Measurements from ENCODE around the gene EMC8. TPM values are rescaled to one million over a fixed set of nuclear protein-coding genes. Genes with fewer than 3 reads are reported as not detected.

The EMC8 gene
- total RNA-seq, 1 experiment from 2014 or later = 73.0 TPM

DNA sequence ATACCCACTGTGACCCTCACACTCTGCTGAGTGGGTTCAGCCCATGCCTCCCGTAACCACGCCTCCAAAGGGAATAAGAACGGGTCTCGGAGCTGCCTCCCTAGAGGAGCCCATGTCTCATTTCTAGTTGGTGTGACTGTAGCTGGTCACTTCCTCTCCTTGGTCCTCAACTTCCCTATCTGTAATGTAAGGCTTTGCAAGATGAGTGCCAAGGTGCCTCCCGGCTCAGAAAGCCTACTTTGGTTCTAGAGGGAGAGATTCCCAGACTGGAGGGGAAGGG, 69.2 kb downstream of the EMC8 start:
- Histone ChIP-seq H3K9me3 (ENCODE audit: control insufficient read depth in 1 of 2, insufficient read depth in 1 of 2, low read depth in 1 of 2, low read length in 2 of 2) (no peaks in the 10 kb centered on the region), H4K20me1 (ENCODE audit: insufficient read depth) (no peaks in the 10 kb centered on the region), H3K4me1 (ENCODE audit: control insufficient read depth in 1 of 2, insufficient read depth in 2 of 2, low read length in 2 of 2) (no peaks in the 10 kb centered on the region), H3K4me3 (replicated peaks in 1 of 2; ENCODE audit: low read depth in 1 of 2, low read length in 2 of 2) (no peak overlapping the region), H3K9ac (ENCODE audit: low read length) (no peak overlapping the region), H3K27me3 (ENCODE audit: insufficient read depth, low read length) (no peaks in the 10 kb centered on the region), H3K4me2 (ENCODE audit: low read length) (no peak overlapping the region), H3K9me2 (ENCODE audit: insufficient read depth) (no peaks in the 10 kb centered on the region), H2AFZ (ENCODE audit: low read depth, low read length, poor library complexity, severe bottlenecking) (no peak overlapping the region), H3K36me3 (ENCODE audit: control insufficient read depth in 1 of 2, insufficient read depth in 2 of 2, low read length in 2 of 2) (peaks cover 0 to 10% of the 10 kb centered on the region in 2 experiments; a peak in 1 of 4 replicates), H3K27ac (ENCODE audit: low read depth, low read length) (no peak overlapping the region), H3K79me2 (ENCODE audit: insufficient read depth, low read length) (no peaks in the 10 kb centered on the region; the same call in 1 of the 2 replicates)
- TF ChIP-seq SIN3A (IDR thresholded peaks at IDR 0.05; ENCODE audit: low read depth) (no peak), RAD21 (IDR thresholded peaks at IDR 0.05; ENCODE audit: low read depth) (no peak)
- intact Hi-C loops (cut with micrococcal nuclease) = no loop called here
- no TSS peak for BruUV-seq (replicated peaks)
- DNase-seq (ENCODE audit: low read depth, low spot score) (no peak), ATAC-seq (no peak)
- POLR2A ChIA-PET = no interaction called here
- RAD21 ChIA-PET (ENCODE audit: low non-redundant PET in 1 of 2, low total read pairs in 2 of 2, uncharacterized antibody in 2 of 2, unreplicated experiment in 2 of 2) = no interaction called here
- CTCF ChIA-PET = no interaction called here

DNA sequence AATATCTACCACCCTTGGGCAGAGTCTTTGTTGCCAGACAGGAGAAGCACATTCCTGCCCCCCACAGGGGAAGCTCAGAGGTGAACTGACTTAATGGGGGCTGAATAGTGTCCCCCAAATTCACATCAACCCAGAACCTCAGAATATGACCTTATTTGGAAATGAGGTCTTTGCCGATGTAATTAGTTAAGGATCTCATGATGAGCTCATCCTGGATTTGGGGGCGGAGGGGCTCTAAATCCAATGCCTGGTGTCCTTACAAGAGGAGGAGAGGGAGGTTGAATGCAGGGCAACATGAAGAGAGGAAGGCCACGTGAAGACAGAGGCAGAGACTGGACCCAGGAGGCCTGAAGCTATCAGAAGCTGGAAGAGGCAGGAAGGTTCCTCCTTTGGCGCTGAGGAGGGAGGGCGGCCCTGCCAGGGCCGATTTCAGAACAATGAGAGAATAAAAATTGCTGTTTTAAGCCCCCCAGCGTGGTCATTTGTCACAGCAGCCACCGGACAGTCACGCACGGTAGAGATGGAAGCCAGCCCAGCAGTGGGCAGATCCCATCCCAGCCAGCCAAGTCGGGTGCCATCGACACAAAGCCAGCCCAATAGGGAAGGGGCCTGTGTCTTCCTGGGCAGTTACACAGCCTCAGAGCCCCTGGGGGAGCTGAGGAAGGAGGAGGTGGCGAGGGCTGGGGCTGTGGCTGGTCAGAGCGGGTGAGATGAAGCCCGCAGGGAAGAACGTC, 69.7 kb downstream of the EMC8 start:
- POLR2A ChIA-PET = no interaction called here
- Histone ChIP-seq H3K4me3 (replicated peaks in 1 of 2; ENCODE audit: low read depth in 1 of 2, low read length in 2 of 2) (no peak overlapping the region), H3K9me3 (ENCODE audit: control insufficient read depth in 1 of 2, insufficient read depth in 1 of 2, low read depth in 1 of 2, low read length in 2 of 2) (no peaks in the 10 kb centered on the region), H3K4me1 (ENCODE audit: control insufficient read depth in 1 of 2, insufficient read depth in 2 of 2, low read length in 2 of 2) (no peaks in the 10 kb centered on the region), H2AFZ (ENCODE audit: low read depth, low read length, poor library complexity, severe bottlenecking) (no peak overlapping the region), H3K9me2 (ENCODE audit: insufficient read depth) (no peaks in the 10 kb centered on the region), H3K36me3 (ENCODE audit: control insufficient read depth in 1 of 2, insufficient read depth in 2 of 2, low read length in 2 of 2) (peaks cover 0 to 10% of the 10 kb centered on the region in 2 experiments; a peak in 1 of 4 replicates), H3K9ac (ENCODE audit: low read length) (no peak overlapping the region), H4K20me1 (ENCODE audit: insufficient read depth) (no peaks in the 10 kb centered on the region), H3K27ac (ENCODE audit: low read depth, low read length) (no peak overlapping the region), H3K79me2 (ENCODE audit: insufficient read depth, low read length) (no peaks in the 10 kb centered on the region; the same call in 1 of the 2 replicates), H3K27me3 (ENCODE audit: insufficient read depth, low read length) (no peaks in the 10 kb centered on the region), H3K4me2 (ENCODE audit: low read length) (no peak overlapping the region)
- intact Hi-C loops (cut with micrococcal nuclease) = no loop called here
- TF ChIP-seq EGR1 (IDR thresholded peaks at IDR 0.05; ENCODE audit: low read depth) = no peak
- TF ChIP-seq YY1 (IDR thresholded peaks at IDR 0.05; ENCODE audit: extremely low read depth, insufficient replicate concordance, low read depth, low read length) = no peak
- TF ChIP-seq SRF (IDR thresholded peaks at IDR 0.05; ENCODE audit: low read depth) = no peak
- TF ChIP-seq SIN3A (IDR thresholded peaks at IDR 0.05; ENCODE audit: low read depth) = no peak
- no peak for TF ChIP-seq JUND (IDR thresholded peaks at IDR 0.05)
- TF ChIP-seq, protein P1, sequence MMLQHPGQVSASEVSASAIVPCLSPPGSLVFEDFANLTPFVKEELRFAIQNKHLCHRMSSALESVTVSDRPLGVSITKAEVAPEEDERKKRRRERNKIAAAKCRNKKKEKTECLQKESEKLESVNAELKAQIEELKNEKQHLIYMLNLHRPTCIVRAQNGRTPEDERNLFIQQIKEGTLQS (IDR thresholded peaks at IDR 0.05) = no peak
- TF ChIP-seq, protein P2, sequence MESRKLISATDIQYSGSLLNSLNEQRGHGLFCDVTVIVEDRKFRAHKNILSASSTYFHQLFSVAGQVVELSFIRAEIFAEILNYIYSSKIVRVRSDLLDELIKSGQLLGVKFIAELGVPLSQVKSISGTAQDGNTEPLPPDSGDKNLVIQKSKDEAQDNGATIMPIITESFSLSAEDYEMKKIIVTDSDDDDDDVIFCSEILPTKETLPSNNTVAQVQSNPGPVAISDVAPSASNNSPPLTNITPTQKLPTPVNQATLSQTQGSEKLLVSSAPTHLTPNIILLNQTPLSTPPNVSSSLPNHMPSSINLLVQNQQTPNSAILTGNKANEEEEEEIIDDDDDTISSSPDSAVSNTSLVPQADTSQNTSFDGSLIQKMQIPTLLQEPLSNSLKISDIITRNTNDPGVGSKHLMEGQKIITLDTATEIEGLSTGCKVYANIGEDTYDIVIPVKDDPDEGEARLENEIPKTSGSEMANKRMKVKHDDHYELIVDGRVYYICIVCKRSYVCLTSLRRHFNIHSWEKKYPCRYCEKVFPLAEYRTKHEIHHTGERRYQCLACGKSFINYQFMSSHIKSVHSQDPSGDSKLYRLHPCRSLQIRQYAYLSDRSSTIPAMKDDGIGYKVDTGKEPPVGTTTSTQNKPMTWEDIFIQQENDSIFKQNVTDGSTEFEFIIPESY (IDR thresholded peaks at IDR 0.05; ENCODE audit: extremely low read depth, insufficient replicate concordance, low read length) = no peak
- no peak for TF ChIP-seq SP1 (IDR thresholded peaks at IDR 0.05; ENCODE audit: low read depth)
- no peak for TF ChIP-seq EZH2phosphoT487 (IDR thresholded peaks at IDR 0.05; ENCODE audit: borderline replicate concordance)
- TF ChIP-seq RAD21 (IDR thresholded peaks at IDR 0.05; ENCODE audit: low read depth) = no peak
- no peak for TF ChIP-seq ELF1 (IDR thresholded peaks at IDR 0.05; ENCODE audit: borderline replicate concordance, low read depth)
- TF ChIP-seq MAX (IDR thresholded peaks at IDR 0.05) = no peak
- TF ChIP-seq, protein P3, sequence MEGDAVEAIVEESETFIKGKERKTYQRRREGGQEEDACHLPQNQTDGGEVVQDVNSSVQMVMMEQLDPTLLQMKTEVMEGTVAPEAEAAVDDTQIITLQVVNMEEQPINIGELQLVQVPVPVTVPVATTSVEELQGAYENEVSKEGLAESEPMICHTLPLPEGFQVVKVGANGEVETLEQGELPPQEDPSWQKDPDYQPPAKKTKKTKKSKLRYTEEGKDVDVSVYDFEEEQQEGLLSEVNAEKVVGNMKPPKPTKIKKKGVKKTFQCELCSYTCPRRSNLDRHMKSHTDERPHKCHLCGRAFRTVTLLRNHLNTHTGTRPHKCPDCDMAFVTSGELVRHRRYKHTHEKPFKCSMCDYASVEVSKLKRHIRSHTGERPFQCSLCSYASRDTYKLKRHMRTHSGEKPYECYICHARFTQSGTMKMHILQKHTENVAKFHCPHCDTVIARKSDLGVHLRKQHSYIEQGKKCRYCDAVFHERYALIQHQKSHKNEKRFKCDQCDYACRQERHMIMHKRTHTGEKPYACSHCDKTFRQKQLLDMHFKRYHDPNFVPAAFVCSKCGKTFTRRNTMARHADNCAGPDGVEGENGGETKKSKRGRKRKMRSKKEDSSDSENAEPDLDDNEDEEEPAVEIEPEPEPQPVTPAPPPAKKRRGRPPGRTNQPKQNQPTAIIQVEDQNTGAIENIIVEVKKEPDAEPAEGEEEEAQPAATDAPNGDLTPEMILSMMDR (IDR thresholded peaks at IDR 0.05 in 2 of 3, conservative IDR thresholded peaks at IDR 0.05 in 1 of 3; ENCODE audit: borderline replicate concordance in 1 of 3, insufficient read depth in 1 of 3, low read depth in 2 of 3, low read length in 2 of 3) = no peak
- DNase-seq (ENCODE audit: low read depth, low spot score) (no peak), ATAC-seq (no peak)
- CTCF ChIA-PET = interaction anchor here (0.6 kb wide), 1 partner anchor 10 kb away, joined by 4 read pairs; no protein-coding TSS in a partner anchor
- RAD21 ChIA-PET (ENCODE audit: low non-redundant PET in 1 of 2, low total read pairs in 2 of 2, uncharacterized antibody in 2 of 2, unreplicated experiment in 2 of 2) = no interaction called here
- BruUV-seq (replicated peaks) = no TSS peak
